Adipocyte (in vitro differentiated cells): ENCODE data around the gene RMC1.
A peak's percentile ranks its signal among the peaks of the same experiment; 100 is the strongest.
"Not testable (repeated sequence)": the region's sequence is repeated elsewhere in the genome, so short reads cannot be mapped to it uniquely, and the experiment has no call there.

Experiments used
- DNase-seq: peaks from one replicate; pipeline ENCODE4 v3.0.0-alpha.2; 2015; ENCODE audit warnings: low read depth
- H3K27me3 ChIP-seq: replicated peaks from 2 replicates; pipeline ENCODE4 v1.7.0; 2013; ENCODE audit warnings: mild to moderate bottlenecking, low read length, moderate library complexity; ENCODE audit not compliant: control insufficient read depth, insufficient read depth
- H3K36me3 ChIP-seq: 2 replicates; pipeline ENCODE4 v1.7.0; 2013; ENCODE audit warnings: low read length, mild to moderate bottlenecking, moderate library complexity; ENCODE audit not compliant: control insufficient read depth, insufficient read depth, severe bottlenecking
- H3K4me1 ChIP-seq: 2 replicates; pipeline ENCODE4 v1.7.0; 2013; ENCODE audit warnings: mild to moderate bottlenecking, low read length, moderate library complexity; ENCODE audit not compliant: control insufficient read depth, insufficient read depth
- H3K4me3 ChIP-seq: 2 replicates; pipeline ENCODE4 v1.7.0; 2013; ENCODE audit warnings: mild to moderate bottlenecking, low read length, moderate library complexity
- H3K9ac ChIP-seq: 2 replicates; pipeline ENCODE4 v1.7.0; 2013; ENCODE audit warnings: mild to moderate bottlenecking, low read length, moderate library complexity
- H3K9me3 ChIP-seq: 2 replicates; pipeline ENCODE4 v1.7.0; 2013; ENCODE audit warnings: mild to moderate bottlenecking, low read length, moderate library complexity; ENCODE audit not compliant: control insufficient read depth

The RMC1 gene

DNA sequence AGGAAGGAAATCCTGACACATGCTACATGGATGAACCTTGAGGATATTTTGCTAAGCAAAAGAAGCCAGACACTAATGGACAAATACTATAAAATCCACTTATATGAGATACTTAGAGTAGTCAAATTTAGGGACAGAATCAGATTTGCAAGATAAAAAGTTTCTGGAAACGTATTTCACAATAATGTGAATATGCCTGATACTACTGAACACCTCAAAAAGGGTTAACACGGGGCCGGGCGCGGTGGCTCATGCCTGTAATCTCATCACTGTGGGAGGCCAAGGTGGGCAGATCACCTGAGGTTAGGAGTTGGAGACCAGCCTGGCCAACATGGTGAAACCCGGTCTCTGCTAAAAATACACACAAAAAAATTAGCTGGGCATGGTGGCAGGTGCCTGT is 1.7 kb upstream of the RMC1 start:
- DNase-seq = no peak
- peaks cover 21% of the 10 kb centered on the region for H3K4me1 ChIP-seq
- no peaks in the 10 kb centered on the region for H3K27me3 ChIP-seq
- H3K4me3 ChIP-seq = no peak overlapping the region
- no peak overlapping the region for H3K9ac ChIP-seq
- no peaks in the 10 kb centered on the region for H3K9me3 ChIP-seq
- peaks cover 4% of the 10 kb centered on the region for H3K36me3 ChIP-seq

DNA sequence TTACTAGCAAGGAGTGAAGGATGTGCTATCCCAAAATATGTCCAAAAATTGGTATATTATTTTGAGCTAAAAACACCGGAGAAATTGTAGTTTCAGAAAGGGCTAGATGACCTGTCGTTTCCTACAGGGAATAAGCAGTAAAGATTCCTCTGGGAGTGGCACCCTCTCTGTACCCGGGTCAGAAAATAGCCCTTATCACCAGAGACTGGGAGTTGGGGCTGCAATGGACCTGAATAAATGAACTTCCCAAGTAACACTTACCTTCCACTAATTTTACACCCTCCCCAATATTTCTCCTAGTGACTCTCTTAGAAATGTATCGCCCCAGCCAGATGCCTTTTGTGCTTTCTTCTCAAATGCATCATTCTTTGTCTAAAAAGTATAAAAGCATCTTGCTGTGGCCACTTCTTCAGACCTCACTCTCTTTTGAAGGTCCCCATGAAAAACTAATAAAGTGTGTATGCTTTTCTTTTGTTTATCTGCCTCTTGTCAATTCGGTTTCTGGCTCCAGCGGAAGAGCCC is 734 bp upstream of the RMC1 start:
- no peaks in the 10 kb centered on the region for H3K9me3 ChIP-seq
- peaks cover 21% of the 10 kb centered on the region for H3K4me1 ChIP-seq
- peaks cover 10% of the 10 kb centered on the region for H3K36me3 ChIP-seq
- H3K27me3 ChIP-seq = no peaks in the 10 kb centered on the region
- H3K9ac ChIP-seq = peak overlapping the region; percentile 94
- no peak for DNase-seq
- H3K4me3 ChIP-seq = peak overlapping the region; percentile 94

DNA sequence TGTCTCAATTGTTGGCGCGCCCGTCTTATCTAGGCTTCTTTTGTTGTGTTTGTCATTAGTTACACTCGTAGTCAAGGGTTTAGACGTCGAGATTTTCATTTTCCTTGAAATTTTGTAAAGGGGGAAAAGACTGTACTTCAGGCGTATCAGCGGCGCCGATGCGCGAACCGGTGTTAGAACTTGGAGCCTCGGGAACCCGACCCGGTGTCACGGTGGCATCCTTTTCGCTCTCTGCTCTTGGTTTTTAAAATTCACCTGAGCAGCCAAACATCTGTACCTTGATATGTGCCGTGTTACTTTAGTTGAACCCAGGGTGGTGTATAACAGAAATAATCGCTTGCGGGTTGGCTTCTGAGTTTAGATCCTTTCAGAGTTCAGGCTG is 643 bp downstream of the RMC1 start:
- Histone ChIP-seq H3K36me3 (peaks cover 20% of the 10 kb centered on the region), H3K9me3 (no peaks in the 10 kb centered on the region), H3K4me3 (peak overlapping the region; percentile 94), H3K9ac (peak overlapping the region; percentile 94), H3K27me3 (no peaks in the 10 kb centered on the region), H3K4me1 (peaks cover 21% of the 10 kb centered on the region)
- peak; percentile 44 for DNase-seq

DNA sequence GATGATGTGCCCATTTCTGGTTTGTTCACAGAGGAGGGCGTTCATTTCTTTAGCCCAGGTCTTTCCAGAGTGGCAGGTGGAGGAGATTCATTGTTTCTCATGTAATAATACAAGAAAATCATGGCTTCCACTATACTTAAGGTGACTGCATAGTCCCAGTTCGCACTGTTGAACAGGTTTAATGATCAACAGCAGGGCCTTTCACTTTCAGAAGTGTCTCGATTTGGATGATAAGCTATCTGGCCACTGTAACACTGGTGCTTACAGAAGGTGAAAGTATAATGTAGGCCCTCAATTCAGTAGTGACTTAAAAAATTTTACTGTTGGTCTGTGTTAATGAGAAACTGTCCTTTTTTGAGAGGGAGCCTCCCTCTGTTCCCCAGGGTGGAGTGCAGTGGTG is 1.4 kb downstream of the RMC1 start:
- Histone ChIP-seq H3K9ac (peak overlapping the region; percentile 94), H3K4me1 (peaks cover 21% of the 10 kb centered on the region), H3K9me3 (no peaks in the 10 kb centered on the region), H3K36me3 (peaks cover 23% of the 10 kb centered on the region), H3K4me3 (peak overlapping the region; percentile 94), H3K27me3 (no peaks in the 10 kb centered on the region)
- DNase-seq = no peak

DNA sequence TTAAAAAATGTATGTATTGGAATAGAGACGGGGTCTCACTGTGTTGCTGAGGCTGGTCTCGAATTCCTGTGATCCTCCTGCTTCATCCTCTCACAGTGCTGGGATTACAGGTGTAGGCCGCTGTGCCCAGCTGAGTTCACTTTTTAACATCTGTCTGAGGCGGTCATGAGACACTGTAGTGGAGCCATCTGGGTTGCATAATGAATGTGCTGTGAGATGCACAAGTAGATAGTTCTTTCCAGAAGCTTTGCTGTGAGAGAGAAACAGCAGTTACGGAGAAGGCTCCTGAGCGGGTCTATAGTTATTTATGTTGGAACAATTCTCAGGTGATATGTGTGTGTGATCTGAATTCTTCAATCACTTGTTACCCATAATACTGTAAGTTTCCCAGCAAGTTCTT is 3.1 kb downstream of the RMC1 start:
- DNase-seq = no peak

DNA sequence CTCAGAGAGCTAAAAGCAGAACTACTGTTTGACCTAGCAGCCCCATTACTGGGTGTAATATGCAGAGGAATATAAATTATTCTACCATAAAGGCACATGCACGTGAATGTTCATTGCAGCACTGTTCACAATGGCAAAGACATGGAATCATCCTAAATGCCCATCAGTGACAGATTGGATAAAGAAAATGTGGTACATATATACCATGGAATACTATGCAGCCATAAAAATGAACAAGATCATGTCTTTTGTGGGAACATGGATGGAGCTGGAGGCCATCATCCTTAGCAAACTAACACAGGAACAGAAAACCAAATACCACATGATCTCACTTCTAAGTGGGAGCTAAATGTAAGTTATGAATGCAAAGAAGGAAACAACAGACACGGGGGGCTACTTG is 7.6 kb downstream of the RMC1 start:
- H3K4me3 ChIP-seq, DNase-seq, H3K9me3 ChIP-seq, H3K27me3 ChIP-seq, H3K9ac ChIP-seq: not testable (repeated sequence)
- H3K36me3 ChIP-seq = peaks cover 49% of the 10 kb centered on the region
- peaks cover 14% of the 10 kb centered on the region for H3K4me1 ChIP-seq

More for the DNA sequence above, 3.1 kb downstream of the RMC1 start:
- peaks cover 21% of the 10 kb centered on the region for H3K4me1 ChIP-seq
- peak overlapping the region; percentile 10 for H3K9ac ChIP-seq
- H3K4me3 ChIP-seq = no peak overlapping the region
- H3K27me3 ChIP-seq = no peaks in the 10 kb centered on the region
- H3K9me3 ChIP-seq = no peaks in the 10 kb centered on the region
- peaks cover 40% of the 10 kb centered on the region for H3K36me3 ChIP-seq

DNA sequence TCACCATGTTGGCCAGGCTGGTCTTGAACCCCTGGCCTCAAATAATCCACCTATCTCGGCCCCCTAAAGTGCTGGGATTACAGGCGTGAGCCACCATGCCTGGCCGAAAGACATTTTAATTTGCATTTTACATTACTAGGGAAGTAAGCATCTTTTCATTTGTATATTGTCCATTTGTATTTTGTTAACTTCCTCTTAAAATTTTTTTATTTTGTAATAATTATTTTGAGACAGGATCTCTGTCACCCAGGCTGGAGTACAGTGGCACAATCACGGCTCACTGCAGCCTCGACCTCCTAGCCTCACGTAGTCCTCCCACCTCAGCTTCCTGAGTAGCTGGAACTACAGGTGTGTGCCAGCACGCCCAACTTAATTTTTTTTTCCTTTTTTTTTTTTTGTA is 8.9 kb downstream of the RMC1 start:
- H3K9ac ChIP-seq, H3K9me3 ChIP-seq, DNase-seq, H3K27me3 ChIP-seq, H3K4me3 ChIP-seq: not testable (repeated sequence)
- Histone ChIP-seq H3K36me3 (peaks cover 52% of the 10 kb centered on the region), H3K4me1 (peaks cover 19% of the 10 kb centered on the region)

DNA sequence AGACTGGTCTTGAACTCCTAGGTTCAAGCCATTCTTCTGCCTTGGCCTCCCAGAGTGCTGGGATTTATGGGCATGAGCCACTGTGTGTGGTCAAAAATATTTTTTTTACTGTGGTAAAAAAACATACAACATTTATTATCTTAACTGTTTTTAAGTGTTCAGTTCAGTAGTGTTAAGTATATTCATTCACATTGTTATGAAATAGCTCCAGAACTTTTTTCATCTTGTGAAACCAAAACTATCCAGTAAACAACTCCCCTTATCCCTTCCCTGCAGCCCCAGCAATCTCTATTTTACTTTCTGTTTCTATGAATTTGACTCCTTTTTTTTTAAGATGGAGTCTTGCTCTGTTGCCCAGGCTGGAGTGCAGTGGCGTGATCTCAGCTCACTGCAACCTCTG is 9.3 kb downstream of the RMC1 start:
- DNase-seq = peak; percentile 69
- Histone ChIP-seq H3K4me3 (no peak overlapping the region), H3K9ac (no peak overlapping the region), H3K27me3 (no peaks in the 10 kb centered on the region), H3K4me1 (peaks cover 19% of the 10 kb centered on the region), H3K9me3 (no peaks in the 10 kb centered on the region), H3K36me3 (peaks cover 54% of the 10 kb centered on the region)

DNA sequence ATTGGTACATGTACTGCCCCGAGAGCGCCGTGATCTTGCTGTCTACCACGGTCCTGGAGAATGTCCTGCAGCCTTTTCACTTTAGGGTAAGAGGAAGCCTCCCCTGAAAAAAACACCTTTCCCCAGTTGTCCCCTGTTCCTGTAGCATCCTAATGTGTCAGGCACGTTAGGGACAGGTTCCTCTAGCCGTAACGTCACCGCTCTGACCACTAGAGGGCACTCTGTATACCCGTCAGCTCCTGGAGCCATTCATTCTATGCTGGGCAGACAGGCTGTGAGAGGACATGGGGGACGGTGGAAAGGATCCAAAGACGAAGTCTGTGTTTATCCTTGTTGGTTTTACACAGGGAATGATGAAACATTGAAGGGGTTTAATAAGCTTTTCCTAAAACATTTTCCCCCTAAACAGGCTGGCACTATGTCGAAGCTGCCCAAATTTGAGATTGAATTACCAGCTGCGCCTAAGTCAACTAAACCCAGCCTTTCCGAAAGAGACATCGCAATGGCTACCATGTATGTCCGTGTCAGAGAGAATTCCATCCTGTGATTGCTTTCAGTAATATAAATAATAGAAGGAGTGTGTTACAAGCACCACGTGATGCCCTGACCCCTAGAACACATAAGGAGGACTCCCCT is 12.7 kb downstream of the RMC1 start:
- peaks cover 61% of the 10 kb centered on the region for H3K36me3 ChIP-seq
- H3K9me3 ChIP-seq = no peaks in the 10 kb centered on the region

DNA sequence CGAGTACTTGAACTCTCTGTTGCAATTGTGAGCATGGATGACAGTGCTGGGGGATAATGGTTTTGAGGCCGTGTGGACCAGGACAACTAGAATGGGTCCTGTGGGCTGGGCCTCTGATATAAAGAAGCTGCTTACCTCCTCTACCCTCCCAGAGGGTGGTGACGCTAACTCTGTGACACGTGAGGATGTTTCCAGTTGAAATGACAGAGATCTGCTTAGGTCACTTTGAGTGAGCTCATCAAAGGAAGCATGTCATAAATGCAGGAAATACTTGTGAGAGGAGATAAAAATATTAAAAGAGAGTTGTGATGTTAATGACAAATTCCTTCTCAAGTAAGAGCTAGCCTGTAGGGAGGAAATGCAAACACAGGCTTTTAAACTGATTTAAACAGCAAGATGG is 16.4 kb downstream of the RMC1 start:
- Histone ChIP-seq H3K4me3 (no peak overlapping the region), H3K4me1 (peaks cover 13% of the 10 kb centered on the region), H3K9me3 (no peaks in the 10 kb centered on the region), H3K9ac (no peak overlapping the region), H3K27me3 (no peaks in the 10 kb centered on the region), H3K36me3 (peaks cover 85% of the 10 kb centered on the region)
- no peak for DNase-seq

More for the DNA sequence above, 12.7 kb downstream of the RMC1 start:
- peaks cover 19% of the 10 kb centered on the region for H3K4me1 ChIP-seq
- H3K27me3 ChIP-seq = no peaks in the 10 kb centered on the region
- peak; percentile 91 for DNase-seq
- no peak overlapping the region for H3K4me3 ChIP-seq
- H3K9ac ChIP-seq = no peak overlapping the region

DNA sequence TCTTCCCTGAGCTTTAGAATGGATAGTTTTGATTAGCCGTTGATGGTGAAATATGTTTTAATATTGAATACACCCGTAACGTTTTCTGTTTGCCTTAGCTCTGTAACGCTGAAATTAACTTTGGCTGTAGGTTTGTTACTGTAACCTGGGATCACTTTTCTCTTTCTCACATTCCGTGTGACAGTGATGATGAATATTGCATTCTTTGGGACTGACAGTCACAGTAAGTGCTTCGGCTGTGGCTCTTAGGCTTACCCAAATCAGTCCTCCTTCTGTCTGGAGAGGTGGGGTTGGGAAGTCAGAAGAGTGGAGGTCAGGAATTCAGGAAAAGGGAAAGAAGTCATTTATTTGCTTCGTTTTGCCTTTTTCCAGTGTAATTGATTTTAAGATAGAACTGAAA is 18.0 kb downstream of the RMC1 start:
- Histone ChIP-seq H3K9ac (no peak overlapping the region), H3K4me3 (no peak overlapping the region), H3K9me3 (no peaks in the 10 kb centered on the region), H3K4me1 (peaks cover under 1% of the 10 kb centered on the region), H3K36me3 (peaks cover 89% of the 10 kb centered on the region), H3K27me3 (no peaks in the 10 kb centered on the region)
- DNase-seq = no peak

DNA sequence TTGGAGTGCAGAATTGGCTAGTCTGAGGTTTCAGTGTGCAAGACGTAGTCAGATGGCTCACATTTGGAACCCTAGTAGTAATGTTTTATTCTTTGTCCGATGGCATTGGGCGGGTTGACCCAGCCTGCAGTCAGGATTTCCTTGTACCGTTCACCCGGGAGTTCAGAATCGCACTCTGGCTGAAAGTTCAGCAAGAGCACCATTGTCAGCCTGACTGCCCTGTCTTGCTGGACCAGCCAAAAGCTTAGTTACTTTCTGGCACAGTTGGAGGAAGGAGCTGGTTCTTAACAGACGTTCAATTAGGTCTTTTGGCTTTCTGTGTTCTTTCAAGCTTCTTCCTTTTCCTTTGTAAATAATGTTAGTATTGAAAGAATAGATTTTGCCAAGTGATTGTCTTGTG is 18.6 kb downstream of the RMC1 start:
- Histone ChIP-seq H3K36me3 (peaks cover 89% of the 10 kb centered on the region), H3K4me1 (no peaks in the 10 kb centered on the region), H3K27me3 (no peaks in the 10 kb centered on the region), H3K4me3 (no peak overlapping the region), H3K9me3 (no peaks in the 10 kb centered on the region), H3K9ac (no peak overlapping the region)
- no peak for DNase-seq
